HuH-7 (cell line): ENCODE data around the gene TRMT61A.

Experiments used
- DNase-seq: peaks from one replicate; pipeline ENCODE4 v3.0.0; 2011; ENCODE audit warnings: low spot score

Gene TRMT61A

DNA sequence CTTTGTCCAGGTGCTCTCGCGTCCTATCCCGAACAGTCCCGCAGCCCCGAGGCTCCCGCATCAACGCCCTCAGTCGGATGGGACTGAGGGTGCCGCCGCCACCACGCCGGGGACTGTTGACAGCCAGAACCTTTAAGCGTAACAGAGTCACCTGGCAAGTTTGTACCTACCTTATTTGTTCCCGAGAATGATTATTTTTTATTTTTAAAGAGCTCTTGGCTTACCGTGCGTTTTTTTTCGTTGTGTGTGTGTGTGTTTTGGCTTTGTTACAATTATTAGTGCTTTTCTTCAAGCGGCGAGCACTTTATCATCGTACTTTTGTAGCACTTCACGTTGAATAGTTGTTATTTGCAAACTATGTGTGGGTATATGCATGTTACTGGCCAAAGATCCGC is 34.2 kb downstream of the TRMT61A start:
- no peak for DNase-seq

DNA sequence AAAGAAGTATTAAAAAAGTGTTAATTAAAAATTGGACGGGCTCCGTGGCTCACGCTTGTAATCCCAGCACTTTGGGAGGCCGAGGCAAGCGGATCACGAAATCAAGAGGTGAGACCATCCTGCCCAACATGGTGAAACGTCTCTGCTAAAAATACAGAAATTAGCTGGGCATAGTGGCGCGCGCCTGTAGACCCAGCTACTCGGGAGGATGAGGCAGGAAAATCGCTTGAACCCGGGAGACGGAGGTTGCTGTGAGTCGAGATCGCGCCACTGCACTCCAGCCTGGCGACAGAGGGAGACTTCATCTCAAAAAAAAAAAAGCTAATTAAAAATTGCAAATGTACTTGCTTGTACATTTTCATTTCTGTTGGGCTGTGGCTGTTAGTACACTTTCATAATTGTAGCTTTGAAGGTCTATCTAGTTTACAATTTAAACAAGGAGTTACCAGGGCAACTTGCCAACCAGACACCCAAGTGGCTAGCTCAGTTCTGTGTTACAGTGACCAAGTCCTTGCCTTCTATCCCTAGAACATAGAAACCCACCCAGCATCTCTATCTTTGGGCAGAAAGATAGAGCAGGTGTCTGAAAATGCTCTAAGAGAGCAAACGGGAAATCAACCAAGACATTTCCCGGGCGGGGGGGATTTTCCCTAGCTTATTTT is 35.0 kb downstream of the TRMT61A start:
- no peak for DNase-seq

DNA sequence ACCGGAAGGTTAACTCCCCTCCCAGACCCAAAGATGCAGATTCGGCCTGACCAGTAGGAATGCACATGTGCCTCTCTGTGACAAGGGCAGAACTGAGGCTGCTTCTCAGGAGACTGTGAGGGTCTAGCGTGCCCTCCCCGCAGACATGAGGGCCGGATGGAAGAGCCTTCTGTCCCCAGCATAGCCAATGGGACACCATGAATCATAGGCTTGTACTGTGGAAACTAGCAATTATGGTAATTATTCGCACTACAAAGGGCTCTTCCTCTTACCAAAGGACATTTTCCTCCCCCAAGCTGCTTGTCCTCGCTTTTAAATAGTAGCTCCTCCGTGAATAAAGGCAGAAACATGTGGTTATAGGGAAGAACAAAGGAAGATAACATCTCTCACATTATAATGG is 40.0 kb downstream of the TRMT61A start:
- DNase-seq, result no peak

DNA sequence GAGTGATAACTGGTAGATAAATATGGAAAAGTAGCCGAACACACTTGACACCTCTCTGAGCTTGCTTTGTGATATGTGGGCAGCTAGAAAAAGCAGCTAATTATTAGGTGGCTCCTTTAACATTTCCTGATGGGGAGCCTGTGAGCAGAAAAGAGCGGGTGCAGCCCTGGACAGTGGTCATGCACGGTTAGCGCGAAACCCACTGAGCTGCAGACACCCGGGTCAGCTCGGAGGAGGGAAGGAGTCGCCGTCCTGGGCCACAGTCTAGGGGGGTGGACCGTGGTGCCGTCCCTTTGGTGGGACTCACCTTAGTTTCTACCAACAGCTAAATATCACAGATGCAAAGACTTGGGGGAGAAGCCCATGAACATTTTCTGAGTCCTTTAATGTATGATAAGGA is 40.4 kb downstream of the TRMT61A start:
- DNase-seq, result no peak

DNA sequence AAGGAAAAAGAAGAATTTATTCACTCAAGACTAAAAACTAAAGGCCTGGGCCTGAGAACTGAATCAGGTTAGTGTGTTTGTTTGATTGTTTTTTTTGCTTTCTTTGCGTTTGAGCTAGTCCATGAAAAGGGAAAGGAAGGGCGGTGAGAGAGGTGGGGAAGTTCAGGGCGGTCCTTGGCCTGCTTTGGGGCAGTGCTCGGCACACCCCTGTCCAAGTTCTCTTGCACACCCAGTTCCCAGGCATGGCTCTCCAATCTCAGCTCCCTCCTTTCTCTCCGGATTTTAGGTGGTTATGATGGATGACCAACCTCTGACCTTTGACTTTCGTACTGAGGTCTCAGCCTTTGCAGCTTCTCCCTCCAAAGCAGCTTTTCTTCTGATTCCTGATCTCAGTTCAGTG is 45.1 kb downstream of the TRMT61A start:
- DNase-seq, result no peak

DNA sequence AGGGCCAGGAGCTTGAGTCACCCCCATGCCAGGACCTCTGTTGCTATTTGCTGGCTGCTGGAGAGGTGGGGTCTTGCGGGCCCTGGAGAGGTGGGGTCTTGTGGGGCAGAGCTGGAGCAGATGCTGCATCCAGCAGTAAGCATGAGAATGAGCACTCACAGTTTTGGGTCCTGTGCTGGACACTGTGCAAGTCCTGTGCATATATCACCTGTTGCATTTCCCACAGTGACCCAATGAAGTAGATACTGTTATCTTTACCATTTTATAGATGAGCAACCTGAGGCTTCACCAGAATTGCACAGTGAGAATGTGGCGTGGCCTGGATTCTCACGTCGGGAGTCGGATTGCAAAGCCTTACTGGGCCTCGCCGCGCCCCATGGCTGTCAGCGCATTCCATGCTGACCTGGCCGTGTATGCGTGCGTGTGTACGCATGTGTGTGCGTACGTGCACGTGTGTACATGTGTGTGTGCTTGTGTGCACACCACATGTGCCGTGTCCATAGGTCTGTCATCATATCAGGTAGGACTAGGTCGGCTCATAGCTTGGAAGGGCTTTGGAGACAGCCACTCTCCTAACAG is 45.8 kb downstream of the TRMT61A start:
- DNase-seq, result no peak

DNA sequence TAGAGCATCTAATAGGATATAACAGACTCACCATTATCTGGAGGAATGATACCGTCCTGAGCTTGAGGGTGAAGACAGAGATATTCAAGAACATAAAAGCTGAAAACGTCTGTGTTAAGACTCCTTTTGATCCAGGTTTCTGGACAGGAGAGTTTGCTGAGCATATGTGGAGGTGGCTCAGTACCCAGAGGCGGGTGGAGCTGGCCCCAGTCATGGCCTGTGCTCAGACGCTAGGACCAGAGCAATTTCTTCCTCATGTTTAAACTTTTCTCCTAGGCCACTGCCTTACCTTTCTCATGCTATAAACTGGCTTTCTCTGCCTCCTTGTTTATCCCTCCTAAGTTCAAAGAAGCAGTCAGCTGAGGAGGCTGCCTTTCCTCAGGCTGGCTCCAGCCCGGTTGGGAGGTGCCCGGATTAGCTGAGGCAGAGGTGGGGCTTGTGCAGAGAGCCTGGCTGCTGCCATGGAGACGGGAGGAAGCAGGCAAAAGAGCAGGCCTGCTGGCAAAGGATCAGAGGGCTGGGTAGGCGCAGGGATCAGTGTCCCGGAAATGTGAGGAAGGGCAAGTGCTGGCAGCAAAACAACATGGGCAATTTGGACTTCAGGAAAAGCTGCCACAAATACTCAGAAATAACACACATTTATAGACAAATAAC is 47.5 kb downstream of the TRMT61A start:
- DNase-seq, result no peak

DNA sequence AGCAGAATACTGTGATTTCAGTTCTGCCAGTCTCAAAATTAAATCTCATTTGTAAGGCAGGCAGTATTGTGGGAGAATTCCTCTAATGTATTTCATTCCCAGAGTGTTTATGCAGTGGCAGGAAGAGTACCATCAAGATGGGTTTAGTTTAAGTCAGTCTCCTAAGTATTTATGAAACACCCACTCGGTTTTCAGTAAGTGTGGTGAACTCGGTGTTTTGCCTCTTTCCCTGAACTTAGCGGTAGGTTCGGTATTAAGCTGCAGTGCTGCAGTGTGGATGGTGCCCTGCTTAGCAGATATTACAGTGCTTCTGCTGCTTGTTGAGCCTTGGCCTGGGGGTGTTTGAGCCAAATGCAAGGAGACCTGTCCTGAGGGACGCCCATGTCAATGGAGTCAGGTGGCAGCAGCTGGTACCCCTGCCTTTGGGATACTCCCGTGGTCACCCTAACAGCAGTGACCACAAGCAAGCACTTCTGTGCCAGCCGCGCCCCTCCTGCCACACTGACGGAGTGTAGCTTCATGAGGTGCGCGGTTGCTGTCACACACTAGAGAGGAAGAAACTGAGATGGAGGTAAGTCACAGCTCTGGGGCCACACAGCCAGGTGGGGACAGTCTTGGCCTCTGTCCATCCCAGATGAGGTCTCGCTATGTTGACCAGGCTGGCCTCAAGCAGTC is 49.5 kb downstream of the TRMT61A start:
- DNase-seq, result no peak

DNA sequence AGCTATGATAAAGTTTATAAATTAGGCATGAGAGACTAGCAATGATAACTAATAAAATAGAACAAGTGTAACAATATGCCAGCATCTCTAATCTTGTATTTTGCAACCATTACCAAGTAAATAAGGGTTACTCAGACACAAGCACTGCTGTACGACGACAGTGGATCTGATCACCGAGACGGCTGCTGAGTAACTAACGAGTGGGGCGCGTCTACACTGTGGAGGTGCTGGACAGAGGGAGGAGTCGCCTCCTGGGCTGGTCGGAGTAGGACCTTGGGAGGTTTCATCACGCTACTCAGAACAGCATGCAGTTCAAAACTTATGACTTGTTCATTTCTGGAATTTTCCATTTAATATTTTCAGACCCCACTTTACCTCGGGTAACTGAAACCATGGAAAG is 52.2 kb downstream of the TRMT61A start:
- no peak for DNase-seq

DNA sequence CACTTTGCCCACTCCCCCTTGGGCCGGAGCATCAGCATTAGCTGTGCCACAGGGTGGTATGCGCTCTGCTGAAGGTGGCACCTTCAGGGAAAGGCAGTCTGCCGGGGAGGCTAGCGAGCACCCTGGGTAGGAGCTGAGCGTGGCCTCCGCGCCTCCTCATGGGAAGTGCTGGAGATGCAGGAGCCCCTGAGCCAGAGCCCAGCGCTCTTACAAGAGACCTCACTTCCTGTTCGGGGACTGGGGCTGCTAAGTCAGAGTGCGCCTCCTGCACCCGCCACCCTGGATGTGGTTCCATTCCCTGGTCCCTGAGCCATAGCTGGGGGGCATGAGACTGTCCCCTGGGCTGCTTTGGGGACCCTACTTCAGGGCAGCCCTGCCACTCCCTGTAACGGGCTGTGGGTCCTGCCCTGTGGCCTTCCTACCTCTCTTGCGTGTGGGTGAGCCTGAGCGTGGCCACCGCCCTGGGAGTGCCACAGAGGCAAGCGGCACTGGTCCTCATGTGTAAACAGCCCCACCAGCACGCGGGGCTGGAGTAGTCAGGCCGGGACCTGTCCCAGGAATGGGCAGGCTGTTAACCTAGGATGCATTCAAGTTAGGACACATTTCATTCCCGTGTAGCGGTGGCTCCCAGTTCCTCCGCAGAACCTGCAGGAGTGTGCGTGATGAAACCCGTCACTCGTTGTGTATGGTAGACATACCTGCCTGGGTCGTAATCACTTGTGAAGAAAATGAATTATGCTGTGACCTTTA is 53.1 kb downstream of the TRMT61A start:
- no peak for DNase-seq

DNA sequence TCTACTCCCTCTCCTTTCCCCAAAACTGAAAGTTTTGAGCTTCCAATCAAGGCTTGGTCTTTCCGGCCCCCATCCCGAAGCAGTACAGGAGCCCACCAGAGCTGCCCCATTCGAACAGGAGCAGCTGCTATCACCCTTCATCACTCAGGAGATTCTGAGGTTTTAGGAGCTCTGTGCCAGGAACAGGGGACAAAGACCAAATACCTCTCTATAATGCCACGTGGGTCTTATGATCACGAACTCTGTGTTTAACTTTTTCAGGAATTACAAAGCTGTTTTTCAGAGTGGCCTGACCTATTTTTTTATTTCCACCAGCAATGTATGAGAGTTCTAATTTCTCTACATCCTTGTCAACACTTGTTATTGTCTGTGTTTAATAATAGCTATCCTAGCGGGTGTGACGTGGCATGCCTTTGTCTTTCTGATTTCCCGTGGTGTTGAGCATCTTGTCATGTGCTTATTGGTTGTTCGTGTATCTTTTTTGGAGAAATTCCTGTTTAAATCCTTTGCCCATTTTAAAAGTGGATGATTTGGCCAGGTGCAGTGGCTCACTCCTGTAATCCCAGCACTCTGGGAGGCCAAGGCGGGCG is 55.4 kb downstream of the TRMT61A start:
- no peak for DNase-seq
